Putamen (tissue), 1 donor: ENCODE results near the gene RRP1B.
A peak's percentile ranks its signal among the peaks of the same experiment; 100 is the strongest.
"Not testable (repeated sequence)": the region's sequence is repeated elsewhere in the genome, so short reads cannot be mapped to it uniquely, and the experiment has no call there.

ENCODE experiments used
- DNase-seq: peaks from one replicate; pipeline ENCODE4 v3.0.0-alpha.2; 2016; ENCODE audit warnings: low spot score

The RRP1B gene

DNA sequence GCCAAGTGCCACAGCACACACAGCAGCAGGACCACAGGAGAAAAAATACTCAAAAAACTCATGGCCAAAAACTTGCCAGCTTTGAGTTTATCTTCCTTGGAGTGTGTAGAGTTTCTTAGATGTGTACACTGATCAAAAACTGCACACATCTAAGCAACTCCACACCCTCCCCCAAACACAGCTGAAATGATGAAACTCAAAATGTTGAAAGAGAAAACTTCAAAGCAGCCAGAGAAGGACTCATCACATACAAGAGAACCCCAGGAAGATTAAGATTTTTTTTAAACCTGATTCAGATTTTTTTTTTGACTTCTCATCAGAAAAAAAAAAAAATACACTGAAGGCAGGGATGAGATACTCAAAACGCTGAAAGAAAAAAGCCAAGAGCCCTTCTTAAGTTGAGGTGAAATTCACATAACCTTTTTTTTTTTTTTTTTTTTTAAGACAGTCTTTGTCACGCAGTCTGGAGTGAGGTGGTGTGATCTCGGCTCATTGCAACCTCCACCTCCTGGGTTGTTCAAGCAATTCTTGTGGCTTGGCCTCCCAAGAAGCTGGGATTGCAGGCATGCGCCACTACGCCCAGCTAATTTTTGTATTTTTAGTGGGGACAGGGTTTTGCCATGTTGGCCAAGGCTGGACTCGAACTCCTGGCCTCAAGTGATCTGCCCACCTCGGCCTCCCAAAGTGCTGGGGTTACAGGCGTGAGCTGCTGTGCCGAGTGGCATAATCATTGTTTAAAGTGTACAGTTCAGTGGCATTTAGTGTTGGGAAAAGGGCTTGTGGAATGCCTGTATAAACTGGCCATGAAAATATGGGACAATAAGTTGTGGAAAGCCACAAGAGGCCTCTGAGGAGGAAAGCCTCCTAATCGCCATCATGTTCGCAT is 38.6 kb downstream of the RRP1B start:
- no peak for DNase-seq

DNA sequence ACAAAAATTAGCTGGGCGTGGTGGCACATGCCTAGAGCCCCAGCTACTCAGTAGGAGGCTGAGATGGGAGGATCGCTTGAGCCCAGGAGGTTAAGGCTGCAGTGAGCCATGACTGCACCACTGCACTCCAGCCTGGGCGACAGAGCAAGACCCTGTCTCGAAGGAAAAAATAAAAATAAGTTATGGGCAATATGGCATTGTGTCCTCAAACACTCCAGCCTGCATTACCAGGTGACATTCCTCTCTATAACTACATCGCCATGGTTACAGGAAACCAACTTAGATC is 40.1 kb downstream of the RRP1B start:
- not testable (repeated sequence) for DNase-seq

DNA sequence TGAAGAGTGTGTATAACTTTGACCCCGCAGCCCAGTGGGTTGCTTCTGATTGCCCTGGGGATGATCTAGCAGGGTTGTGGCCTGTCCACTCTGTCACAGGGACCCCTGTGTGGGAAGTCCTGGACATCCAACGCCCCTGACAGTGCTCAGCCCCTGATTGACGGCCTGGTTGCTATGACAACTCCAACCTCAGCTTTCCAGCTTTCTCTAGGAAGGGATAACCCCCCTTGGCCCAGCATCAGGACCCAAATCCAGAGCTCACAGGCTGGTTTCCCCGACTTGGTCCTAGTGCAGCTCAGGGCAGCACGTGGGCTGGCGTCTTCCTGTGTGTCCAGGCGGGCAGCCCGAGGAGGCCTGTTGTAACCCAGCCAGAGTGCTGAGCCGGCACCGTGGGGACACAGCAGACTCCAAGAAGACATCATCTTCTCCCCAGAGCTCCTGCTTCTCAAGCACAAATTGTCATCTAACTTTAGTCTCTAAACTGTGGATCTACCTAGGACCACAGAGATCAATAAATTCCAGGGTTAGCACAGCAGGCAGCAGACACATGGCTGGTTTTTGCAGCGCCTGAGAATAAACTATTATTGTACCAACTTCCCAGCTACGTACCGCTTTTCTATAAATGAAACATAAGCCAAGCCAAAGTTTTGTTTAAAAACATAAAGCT is 40.7 kb downstream of the RRP1B start:
- no peak for DNase-seq

DNA sequence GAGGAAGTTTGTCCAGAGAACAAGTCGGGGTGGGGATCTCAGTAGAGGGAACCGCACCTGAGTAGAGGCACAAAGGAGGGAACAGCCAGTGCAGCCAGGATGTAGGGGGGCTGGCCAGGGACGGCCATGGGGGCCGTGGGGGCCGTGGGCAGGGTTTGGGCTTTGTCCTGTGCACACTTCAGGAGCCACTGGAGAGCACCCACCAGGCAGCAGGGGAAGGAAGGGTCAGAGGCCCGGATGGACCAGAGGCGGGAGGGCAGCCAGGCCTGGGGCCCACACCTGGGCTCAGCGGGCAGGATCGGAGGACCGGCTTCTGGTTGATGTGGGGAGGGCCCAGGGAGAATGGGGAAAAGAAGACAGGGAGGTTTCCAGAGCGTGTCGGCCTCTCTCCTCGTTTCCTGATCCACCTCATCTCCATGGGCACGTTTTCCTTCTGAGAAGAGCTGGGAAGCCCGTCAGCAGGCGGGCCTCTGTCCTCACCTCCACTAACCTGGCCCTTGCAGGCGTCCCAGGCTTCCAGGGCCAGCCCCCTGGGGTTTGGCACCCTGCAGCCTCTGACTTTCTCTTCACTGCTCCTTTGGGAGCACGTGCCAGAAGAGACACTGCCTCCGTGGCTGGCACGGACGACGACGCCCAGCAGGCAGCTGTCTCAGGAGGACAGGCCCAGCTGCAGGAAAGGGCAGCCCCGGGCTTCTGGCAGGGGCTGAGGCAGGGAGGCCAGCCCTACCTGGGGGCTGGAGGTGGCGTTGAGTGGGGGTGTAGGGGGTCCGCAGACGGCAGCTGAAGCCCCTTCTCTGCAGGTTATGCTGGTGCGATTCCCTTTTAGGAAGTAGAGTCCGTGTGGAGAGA is 42.8 kb downstream of the RRP1B start:
- no peak for DNase-seq

DNA sequence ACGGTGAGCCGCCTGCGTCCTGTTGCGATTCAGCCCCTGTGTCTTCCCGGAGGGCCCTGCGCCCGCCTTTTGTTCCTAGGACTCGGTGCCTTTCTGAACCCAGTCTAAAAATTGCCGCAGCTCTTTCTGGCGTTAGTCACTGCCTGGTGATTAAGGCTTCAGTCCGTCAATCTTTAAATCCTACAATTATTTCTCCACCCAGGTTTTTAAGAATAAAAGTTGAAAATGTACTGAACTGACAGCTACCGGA is 43.4 kb downstream of the RRP1B start:
- DNase-seq, result no peak

DNA sequence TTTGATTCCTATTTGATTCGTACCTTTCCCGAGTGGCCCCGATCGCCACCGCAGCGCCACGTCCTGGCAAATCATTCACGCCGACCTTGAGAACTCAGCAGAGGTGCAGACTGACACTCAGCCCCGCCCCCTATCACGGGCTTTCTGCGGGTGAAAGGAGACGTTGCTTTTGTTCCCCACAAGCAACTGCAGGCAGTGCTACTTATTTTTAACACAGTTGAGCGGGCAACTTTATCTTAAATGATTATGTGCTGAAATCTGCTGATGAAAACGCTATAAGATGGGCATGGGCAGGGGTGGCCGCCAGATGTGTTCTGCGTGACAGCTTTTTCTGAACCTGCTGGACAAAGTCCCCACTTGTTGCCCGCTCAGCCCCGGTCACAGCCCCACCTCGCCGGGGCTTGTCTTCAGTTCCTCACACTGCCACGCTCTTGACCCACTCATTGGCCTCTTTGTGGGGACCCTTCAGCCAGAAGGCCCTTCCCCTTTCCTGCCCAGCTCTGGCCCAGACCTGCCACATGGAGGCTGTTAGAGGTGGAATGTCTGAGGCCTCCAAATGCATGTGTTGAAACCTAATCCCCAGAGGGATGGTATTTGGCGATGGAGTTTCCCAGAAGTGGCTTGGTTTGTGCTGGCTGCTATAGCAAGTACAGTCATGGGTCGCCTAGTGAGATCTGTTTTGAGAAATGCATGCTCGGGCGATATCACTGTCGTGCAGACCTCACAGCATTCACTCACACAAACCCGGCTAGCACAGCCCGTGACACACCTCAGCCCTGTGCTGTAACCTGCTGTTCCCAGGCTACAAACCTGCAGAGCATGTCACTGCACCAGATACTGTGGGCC is 43.9 kb downstream of the RRP1B start:
- DNase-seq, result peak; percentile 47

DNA sequence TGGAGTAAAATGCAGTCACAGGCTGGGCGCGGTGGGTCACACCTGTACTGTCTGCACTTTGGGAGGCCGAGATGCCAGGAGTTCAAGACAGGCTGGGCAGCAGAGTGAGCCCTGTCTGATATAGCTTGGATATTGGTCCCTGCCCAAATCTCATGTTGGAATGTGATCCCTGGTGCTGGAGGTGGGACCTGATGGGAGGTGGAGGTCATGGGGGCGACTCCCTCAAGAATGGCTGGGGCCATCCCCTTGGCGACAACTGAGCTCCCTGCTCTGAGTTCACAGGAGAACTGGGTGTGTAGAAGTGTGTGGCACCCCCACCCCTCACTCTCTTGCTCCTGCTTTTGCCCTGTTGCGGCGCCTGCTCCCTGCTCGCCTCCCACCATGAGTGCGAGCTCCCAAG is 48.1 kb downstream of the RRP1B start:
- no peak for DNase-seq

DNA sequence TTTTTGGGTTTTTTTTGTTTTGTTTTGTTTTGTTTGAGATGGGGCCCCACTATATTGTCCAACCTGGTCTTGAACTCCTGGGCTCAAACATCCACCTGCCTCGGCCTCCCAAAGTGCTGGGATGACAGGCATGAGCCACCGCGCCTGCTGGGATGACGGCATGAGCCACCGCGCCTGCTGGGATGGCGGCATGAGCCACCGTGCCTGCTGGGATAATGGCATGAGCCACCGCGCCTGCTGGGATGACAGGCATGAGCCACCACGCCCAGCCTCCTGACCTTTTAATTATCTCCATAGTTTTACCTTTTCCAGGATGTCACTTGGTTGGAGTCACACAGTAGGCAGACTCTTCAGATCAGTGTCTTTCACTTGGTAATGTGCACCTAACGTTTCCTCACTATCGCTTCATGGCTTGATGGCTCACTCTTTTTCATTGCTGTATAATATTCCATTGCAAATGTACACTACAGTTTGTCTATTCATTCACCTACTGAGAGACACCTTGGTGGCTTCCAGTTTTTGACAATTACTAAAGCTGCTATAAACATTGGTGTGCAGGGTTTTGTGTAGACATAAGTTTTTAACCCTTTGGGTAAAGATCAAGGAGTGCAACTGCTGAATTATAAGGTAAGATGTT is 49.5 kb downstream of the RRP1B start:
- DNase-seq, result no peak

DNA sequence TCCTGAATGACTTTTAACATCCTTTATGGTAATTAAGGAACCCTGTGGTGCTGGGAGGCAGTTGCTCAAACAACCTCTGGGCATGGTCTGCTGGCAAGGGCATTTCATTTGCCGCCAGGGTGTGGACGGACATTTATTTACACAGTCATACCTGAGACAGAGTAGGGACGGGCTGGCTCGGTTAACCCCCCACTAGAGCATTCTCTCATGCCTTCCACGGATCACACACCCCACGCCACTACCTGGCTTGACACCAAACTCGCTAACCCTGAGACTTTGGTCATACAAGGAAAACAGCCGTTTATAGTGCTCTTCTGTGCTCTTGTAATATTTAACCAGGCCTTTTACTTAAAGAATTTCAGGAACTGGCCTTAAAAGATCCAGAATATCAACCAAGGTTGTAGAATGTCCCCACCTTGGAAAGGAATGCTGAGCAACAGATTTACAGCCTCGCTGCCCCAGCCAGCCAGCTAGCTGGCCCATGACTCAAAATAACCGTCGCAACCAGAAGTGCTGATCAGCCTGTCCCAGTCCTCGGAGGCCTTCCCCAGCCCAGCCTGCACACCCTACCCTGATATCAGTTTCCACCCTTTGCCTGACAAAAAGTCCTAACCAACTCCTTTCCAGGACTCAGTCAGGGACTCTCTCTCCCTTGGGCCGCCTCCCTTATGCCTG is 53.0 kb downstream of the RRP1B start:
- DNase-seq, result no peak

DNA sequence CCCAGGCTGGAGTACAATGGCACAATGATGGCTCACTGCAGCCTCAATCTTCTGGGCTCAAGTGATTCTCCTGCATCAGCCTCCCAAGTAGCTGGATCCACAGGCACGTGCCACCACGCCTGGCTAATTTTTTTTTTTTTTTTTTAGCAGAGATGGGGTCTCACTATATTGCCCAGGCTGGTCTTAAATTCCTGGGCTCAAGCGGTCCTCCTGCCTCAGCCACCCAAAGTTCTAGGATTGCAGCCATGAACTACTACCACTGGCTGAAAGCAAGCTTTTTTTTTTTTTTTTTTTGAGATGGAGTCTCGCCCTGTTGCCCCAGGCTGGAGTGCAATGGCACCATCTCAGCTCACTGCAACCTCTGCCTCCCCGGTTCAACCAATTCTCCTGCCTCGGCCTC is 53.8 kb downstream of the RRP1B start:
- DNase-seq, result not testable (repeated sequence)

DNA sequence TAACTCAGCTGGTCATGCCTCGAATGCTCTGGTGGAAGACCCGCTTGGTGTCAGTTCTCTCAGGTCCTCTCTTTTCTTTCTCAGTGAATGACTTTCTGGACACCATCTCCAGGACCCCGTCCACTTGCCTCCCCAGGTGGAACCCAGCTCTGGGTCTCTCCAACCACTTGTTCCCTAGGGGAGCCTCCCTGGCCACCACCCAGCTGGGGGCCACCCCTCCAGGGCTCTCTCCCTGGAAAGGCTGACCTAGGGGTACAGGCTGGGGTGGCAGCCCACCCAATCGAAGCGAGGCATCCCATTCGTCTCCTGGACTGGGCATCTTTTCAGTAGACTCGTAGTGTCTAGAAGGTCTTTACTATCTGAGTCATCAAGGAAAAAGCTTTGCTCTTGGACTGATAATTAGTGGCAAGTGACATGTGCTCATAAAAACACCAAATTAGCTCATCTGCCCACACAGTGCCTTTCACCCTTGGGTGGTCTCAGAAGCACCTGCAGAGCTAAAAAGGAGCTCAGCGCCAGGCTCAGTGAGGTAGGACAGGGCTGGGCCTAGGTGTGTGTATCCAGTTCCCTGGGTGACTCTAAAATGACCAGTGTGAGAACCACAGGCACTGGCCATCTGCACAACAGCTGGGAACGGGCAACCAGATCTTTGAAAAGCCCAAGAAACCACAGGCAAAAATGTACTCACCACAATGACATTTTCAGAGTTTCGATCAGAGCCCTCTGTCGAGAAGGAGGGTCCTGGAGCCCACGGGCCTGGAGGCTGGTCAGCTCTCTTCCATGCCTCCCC is 57.2 kb downstream of the RRP1B start:
- DNase-seq, result no peak

DNA sequence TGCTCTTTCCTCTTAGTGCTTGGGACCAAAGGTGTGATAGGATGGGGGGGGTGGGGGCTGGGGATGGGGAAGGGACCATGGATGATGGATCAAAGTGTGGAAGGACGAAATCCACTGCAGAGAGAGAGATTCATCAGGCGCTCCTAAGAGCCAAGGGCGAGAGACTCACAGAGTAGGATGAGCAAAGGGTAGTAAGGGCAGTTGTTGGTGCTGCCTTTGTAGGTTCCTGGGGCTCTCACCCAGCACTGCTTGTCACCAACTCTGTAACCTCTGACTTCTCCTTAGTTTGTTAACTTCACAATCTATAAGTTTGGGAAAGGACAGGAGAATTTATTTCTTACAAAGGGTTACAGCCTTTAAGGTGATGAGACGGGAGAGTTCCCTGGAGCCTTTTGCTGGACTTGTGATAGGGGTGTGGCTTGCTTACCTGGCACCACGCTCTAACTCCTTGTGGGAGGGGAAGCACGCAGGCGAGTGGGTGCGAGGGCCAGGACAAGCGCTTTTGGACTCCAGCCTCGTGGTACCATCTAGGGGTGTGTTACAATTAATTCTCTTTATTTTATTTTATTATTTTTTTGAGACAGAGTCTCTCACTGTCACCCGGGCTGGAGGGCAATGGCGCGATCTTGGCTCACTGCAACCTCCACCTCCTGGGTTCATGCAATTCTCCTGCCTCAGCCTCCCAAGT is 58.0 kb downstream of the RRP1B start:
- no peak for DNase-seq

DNA sequence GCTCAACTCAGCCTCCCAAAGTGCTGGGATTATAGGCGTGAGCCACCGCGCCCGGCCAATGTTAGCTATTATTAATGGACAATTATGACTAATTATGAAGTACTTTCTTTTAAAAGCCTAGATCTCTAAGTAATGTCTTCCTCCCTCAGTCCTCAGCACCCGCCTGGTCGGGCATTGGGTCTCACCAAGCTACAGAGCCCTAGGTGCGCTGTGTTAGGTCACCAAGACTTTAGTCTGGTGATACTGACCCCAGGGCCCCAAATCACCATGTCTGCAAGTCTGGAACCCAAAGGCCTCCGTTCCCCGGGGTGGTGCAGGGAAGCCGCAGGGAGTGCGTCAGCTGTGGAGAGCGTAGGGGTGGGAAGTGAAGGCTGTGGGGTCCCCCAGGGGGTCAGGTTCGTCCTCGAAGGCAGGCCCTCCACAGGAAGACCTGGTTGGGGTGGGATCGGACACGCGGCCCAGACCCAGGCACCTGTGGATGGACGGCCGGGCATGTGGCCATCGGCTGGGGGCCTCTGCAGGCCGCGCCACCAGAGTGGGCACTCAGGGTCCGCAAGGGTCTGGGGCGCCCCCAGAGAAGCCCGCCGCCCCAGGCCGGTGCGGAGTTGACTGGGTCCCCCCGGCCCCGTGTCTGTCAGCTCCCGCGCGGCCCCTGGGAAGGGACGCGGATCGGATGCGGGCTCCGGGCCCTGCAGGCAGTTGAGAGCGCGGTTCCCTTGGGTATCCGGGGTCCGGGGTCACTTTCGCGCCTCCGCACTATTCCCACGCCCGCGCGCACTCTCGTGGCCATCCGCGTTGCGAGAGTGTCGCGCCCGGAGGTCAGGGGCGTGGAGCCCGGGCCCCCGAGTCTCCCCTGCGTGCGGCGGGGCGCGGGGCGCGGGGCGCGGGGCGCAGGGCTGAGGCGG is 58.9 kb downstream of the RRP1B start:
- DNase-seq, result no peak

DNA sequence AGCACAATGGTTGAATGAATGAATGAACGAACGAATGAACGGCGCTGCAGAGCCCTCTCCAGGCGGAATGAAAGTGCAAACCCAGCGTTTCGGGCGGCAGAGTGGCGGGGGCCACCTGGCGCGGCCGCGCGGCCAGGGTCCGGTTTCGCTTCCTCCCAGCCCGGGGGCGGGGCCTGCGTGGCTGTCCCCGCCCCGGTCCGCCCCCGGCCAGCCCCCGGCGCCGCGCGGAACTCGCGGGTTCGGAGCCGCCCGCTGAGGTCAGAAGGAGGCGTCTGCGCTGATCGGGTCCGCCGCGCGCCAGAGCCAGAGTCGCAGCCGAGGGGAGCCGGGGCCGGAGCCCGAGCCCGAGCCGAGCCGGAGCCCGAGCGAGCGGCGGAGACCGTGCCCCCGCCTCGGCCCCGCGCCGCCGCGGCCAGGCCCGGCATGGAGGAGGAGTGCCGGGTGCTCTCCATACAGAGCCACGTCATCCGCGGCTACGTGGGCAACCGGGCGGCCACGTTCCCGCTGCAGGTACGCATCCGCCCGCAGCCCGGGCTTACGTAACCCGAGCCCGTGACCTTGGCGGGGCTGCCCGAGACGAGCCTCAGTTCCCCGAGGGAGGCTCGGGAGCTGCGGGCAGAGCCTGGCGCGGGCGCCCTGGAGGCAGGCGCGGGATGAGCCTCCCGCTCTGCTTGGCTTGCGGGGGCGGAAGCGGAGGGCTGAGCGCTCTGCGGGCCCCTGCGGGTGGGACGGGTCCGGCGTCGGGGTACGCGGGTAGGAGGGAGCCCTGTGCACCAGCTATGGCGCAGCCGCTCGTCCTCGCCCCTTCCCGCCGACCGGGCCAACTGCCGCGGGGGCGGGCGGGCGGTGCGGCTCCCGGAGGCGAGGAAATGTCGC is 59.8 kb downstream of the RRP1B start, which contains the start of gene PDXK:
Gene PDXK, plus strand, starts transcription at position 258 of the 876 bp plus-strand sequence. Its CDS starts 166 bp downstream, at position 424.
- peak; percentile 76 for DNase-seq

DNA sequence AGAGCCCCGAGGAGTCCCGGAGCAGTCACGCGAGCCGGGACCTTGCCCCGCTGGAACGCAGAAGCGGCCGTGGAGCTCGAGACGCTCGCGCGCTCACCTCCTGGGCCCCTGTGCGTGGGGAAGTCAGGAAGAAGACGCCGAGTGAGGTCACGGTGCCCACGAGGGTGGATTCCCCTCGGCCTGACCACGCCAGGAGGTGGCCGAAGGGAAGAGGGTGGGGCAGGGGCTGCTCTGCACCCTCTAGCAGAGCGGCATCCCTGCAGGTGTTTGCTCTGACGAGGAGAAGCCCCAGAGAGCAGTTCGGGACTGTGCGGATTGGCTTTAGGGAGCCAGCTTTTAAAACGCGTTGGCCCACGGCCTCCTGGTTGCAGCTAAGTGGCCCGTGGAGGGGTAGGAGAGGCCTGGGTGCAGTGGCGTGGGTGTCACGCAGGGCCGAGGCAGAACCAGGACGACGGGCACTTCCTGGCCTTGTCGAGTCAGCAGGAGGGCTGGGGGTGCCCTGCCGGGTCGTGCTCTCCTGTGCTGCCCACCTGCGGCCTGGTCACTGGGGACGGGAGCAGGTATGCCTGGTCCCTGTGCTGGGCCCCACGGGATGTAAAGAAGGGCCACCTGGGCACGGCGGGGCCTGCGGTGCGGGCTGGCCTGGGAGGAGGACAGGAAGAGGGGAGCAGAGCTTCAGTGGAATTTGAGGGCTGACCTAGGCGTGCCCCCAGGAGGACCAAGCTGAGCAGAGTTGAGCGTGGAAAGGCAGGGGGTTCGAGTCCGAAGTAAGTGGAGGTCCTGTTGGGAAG is 60.6 kb downstream of the RRP1B start:
- DNase-seq, result no peak

DNA sequence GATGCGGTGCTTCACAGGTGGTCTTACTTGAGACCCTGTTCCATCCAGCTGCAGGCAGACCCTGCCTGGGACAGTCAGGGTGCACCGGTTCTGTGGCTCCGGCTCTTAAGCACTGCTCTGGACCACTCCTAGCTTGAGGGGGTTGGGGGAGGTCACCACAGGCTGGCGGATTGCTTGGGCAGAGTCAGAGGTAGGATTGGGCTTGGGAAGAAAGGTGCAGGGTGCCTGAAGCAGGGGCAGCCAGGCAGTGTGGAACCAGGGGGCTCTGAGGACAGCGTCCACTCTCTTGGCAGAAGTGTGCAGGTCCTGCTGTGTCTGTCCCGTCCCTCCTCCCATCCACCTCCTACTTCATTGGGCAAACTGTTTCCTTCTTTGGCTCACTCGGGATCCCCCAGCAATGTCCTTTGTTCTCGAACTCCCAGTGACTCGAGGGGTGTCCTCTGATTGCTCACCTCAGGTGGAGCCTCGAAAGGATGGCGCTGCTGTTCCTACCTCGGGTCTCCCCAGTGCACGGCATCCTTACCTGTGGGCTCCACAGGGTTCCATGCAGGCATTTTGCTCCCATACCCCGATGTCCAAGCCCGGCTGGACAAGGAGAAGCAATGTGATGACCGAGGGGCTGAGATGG is 61.3 kb downstream of the RRP1B start:
- no peak for DNase-seq
